ENCODE data around the gene PLD4.
"Not testable (repeated sequence)": the region's sequence is repeated elsewhere in the genome, so short reads cannot be mapped to it uniquely, and the experiment has no call there.

The PLD4 gene

GRCh38 chr14:104917993-104918392, 6.7 kb upstream of the PLD4 start:
- Histone ChIP-seq H3K79me1 (replicated peaks; ENCODE audit: low read length, poor library complexity, severe bottlenecking) (no peaks in the 10 kb centered on the region), H4K8ac (ENCODE audit: low read length) (no peak overlapping the region), H2AFZ (ENCODE audit: low read depth, low read length) (no peak overlapping the region), H3K9ac (ENCODE audit: low read length) (no peak overlapping the region), H3K4me1 (ENCODE audit: control insufficient read depth, insufficient read depth, low read depth, low read length) (no peaks in the 10 kb centered on the region), H3K23ac (ENCODE audit: low read length in 2 of 2) (no peak overlapping the region), H3K4me2 (ENCODE audit: low read length, poor library complexity, severe bottlenecking) (no peak overlapping the region), H2AK5ac (ENCODE audit: low read length, severe bottlenecking) (no peak overlapping the region), H2BK15ac (ENCODE audit: low read depth, poor library complexity, severe bottlenecking) (no peak overlapping the region), H2BK120ac (ENCODE audit: low read depth, low read length) (no peak overlapping the region), H2BK5ac (ENCODE audit: low read depth, low read length, poor library complexity, severe bottlenecking) (no peak overlapping the region), H3K14ac (ENCODE audit: low read length in 2 of 2) (no peak overlapping the region), H3K27ac (ENCODE audit: low read length, poor library complexity, severe bottlenecking) (no peak overlapping the region), H3K27me3 (ENCODE audit: control insufficient read depth in 1 of 2, insufficient read depth in 1 of 2, low read length in 2 of 2) (peaks cover 6 to 25% of the 10 kb centered on the region in 2 experiments), H3K4ac (ENCODE audit: low read depth in 1 of 2, low read length in 2 of 2) (no peak overlapping the region), H2BK12ac (ENCODE audit: low read length in 2 of 2) (no peak overlapping the region), H3K18ac (ENCODE audit: low read depth in 1 of 2, low read length in 2 of 2) (no peak overlapping the region), H3K4me3 (ENCODE audit: insufficient read depth in 1 of 2, low read depth in 1 of 2, low read length in 2 of 2) (no peak overlapping the region), H3K36me3 (ENCODE audit: control insufficient read depth in 1 of 2, insufficient read depth in 2 of 2, low read depth in 1 of 2, low read length in 2 of 2) (no peaks in the 10 kb centered on the region), H4K91ac (ENCODE audit: low read length) (no peak overlapping the region), H3K9me3 (ENCODE audit: control insufficient read depth, low read length) (no peaks in the 10 kb centered on the region)
- no peak for DNase-seq
- WGBS, result 66% methylated on average over 4 of the region's 4 CpGs

- H3K4me3 ChIP-seq (ENCODE audit: insufficient read depth in 1 of 2, low read depth in 1 of 2, low read length in 2 of 2); H4K91ac ChIP-seq (ENCODE audit: low read length); H3K79me1 ChIP-seq (replicated peaks; ENCODE audit: low read length, poor library complexity, severe bottlenecking); H3K4me1 ChIP-seq (ENCODE audit: control insufficient read depth, insufficient read depth, low read depth, low read length); H2AFZ ChIP-seq (ENCODE audit: low read depth, low read length); H2BK15ac ChIP-seq (ENCODE audit: low read depth, poor library complexity, severe bottlenecking); H2BK12ac ChIP-seq (ENCODE audit: low read length in 2 of 2); H3K9ac ChIP-seq (ENCODE audit: low read length); H3K4me2 ChIP-seq (ENCODE audit: low read length, poor library complexity, severe bottlenecking); H3K23ac ChIP-seq (ENCODE audit: low read length in 2 of 2); H4K8ac ChIP-seq (ENCODE audit: low read length); H3K36me3 ChIP-seq (ENCODE audit: control insufficient read depth in 1 of 2, insufficient read depth in 2 of 2, low read depth in 1 of 2, low read length in 2 of 2); H2BK120ac ChIP-seq (ENCODE audit: low read depth, low read length); H3K9me3 ChIP-seq (ENCODE audit: control insufficient read depth, low read length); H3K14ac ChIP-seq (ENCODE audit: low read length in 2 of 2); H3K4ac ChIP-seq (ENCODE audit: low read depth in 1 of 2, low read length in 2 of 2); H2AK5ac ChIP-seq (ENCODE audit: low read length, severe bottlenecking); DNase-seq; H3K27ac ChIP-seq (ENCODE audit: low read length, poor library complexity, severe bottlenecking); H2BK5ac ChIP-seq (ENCODE audit: low read depth, low read length, poor library complexity, severe bottlenecking); H3K18ac ChIP-seq (ENCODE audit: low read depth in 1 of 2, low read length in 2 of 2): not testable (repeated sequence)
- 83% methylated on average over 6 of the region's 12 CpGs for WGBS
- peaks cover 6 to 19% of the 10 kb centered on the region in 2 experiments for H3K27me3 ChIP-seq (ENCODE audit: control insufficient read depth in 1 of 2, insufficient read depth in 1 of 2, low read length in 2 of 2)
These were observed 5.3 kb upstream of the PLD4 start for GRCh38 chr14:104919152-104919992.

GRCh38 chr14:104919993-104920315, 4.7 kb upstream of the PLD4 start:
- no peak overlapping the region for H2AK5ac ChIP-seq (ENCODE audit: low read length, severe bottlenecking)
- no peak overlapping the region for H3K14ac ChIP-seq (ENCODE audit: low read length in 2 of 2)
- peaks cover 1% of the 10 kb centered on the region for H3K4me1 ChIP-seq (ENCODE audit: control insufficient read depth, insufficient read depth, low read depth, low read length)
- H2BK5ac ChIP-seq (ENCODE audit: low read depth, low read length, poor library complexity, severe bottlenecking), result no peak overlapping the region
- H3K27ac ChIP-seq (ENCODE audit: low read length, poor library complexity, severe bottlenecking), result no peak overlapping the region
- peaks cover 6% of the 10 kb centered on the region for H3K9me3 ChIP-seq (ENCODE audit: control insufficient read depth, low read length)
- no peak overlapping the region for H2AFZ ChIP-seq (ENCODE audit: low read depth, low read length)
- no peak overlapping the region for H3K4me3 ChIP-seq (ENCODE audit: insufficient read depth in 1 of 2, low read depth in 1 of 2, low read length in 2 of 2)
- no peaks in the 10 kb centered on the region for H3K36me3 ChIP-seq (ENCODE audit: control insufficient read depth in 1 of 2, insufficient read depth in 2 of 2, low read depth in 1 of 2, low read length in 2 of 2)
- WGBS, result 54% methylated on average over 3 of the region's 3 CpGs
- H2BK12ac ChIP-seq (ENCODE audit: low read length in 2 of 2), result no peak overlapping the region
- no peak for DNase-seq
- no peak overlapping the region for H4K91ac ChIP-seq (ENCODE audit: low read length)
- H3K4me2 ChIP-seq (ENCODE audit: low read length, poor library complexity, severe bottlenecking), result no peak overlapping the region
- no peak overlapping the region for H4K8ac ChIP-seq (ENCODE audit: low read length)
- no peak overlapping the region for H3K9ac ChIP-seq (ENCODE audit: low read length)
- no peak overlapping the region for H3K4ac ChIP-seq (ENCODE audit: low read depth in 1 of 2, low read length in 2 of 2)
- no peak overlapping the region for H3K18ac ChIP-seq (ENCODE audit: low read depth in 1 of 2, low read length in 2 of 2)
- H2BK120ac ChIP-seq (ENCODE audit: low read depth, low read length), result no peak overlapping the region
- no peak overlapping the region for H2BK15ac ChIP-seq (ENCODE audit: low read depth, poor library complexity, severe bottlenecking)
- H3K27me3 ChIP-seq (ENCODE audit: control insufficient read depth in 1 of 2, insufficient read depth in 1 of 2, low read length in 2 of 2), result peaks cover 6 to 15% of the 10 kb centered on the region in 2 experiments
- H3K79me1 ChIP-seq (replicated peaks; ENCODE audit: low read length, poor library complexity, severe bottlenecking), result no peaks in the 10 kb centered on the region
- no peak overlapping the region for H3K23ac ChIP-seq (ENCODE audit: low read length in 2 of 2)

- Histone ChIP-seq H3K4me1 (ENCODE audit: control insufficient read depth, insufficient read depth, low read depth, low read length) (peaks cover 25% of the 10 kb centered on the region), H3K4ac (ENCODE audit: low read depth in 1 of 2, low read length in 2 of 2) (no peak overlapping the region), H3K23ac (ENCODE audit: low read length in 2 of 2) (no peak overlapping the region), H2BK120ac (ENCODE audit: low read depth, low read length) (no peak overlapping the region), H4K91ac (ENCODE audit: low read length) (no peak overlapping the region), H3K79me1 (replicated peaks; ENCODE audit: low read length, poor library complexity, severe bottlenecking) (no peaks in the 10 kb centered on the region), H3K4me2 (ENCODE audit: low read length, poor library complexity, severe bottlenecking) (no peak overlapping the region), H3K27me3 (ENCODE audit: control insufficient read depth in 1 of 2, insufficient read depth in 1 of 2, low read length in 2 of 2) (peaks cover 0 to 13% of the 10 kb centered on the region in 2 experiments), H4K8ac (ENCODE audit: low read length) (no peak overlapping the region), H3K18ac (ENCODE audit: low read depth in 1 of 2, low read length in 2 of 2) (no peak overlapping the region), H2BK5ac (ENCODE audit: low read depth, low read length, poor library complexity, severe bottlenecking) (no peak overlapping the region), H3K9ac (ENCODE audit: low read length) (no peak overlapping the region), H3K4me3 (ENCODE audit: insufficient read depth in 1 of 2, low read depth in 1 of 2, low read length in 2 of 2) (no peak overlapping the region), H3K36me3 (ENCODE audit: control insufficient read depth in 1 of 2, insufficient read depth in 2 of 2, low read depth in 1 of 2, low read length in 2 of 2) (no peaks in the 10 kb centered on the region), H3K14ac (ENCODE audit: low read length in 2 of 2) (no peak overlapping the region), H2AFZ (ENCODE audit: low read depth, low read length) (no peak overlapping the region), H3K9me3 (ENCODE audit: control insufficient read depth, low read length) (peaks cover 6% of the 10 kb centered on the region), H3K27ac (ENCODE audit: low read length, poor library complexity, severe bottlenecking) (no peak overlapping the region), H2BK15ac (ENCODE audit: low read depth, poor library complexity, severe bottlenecking) (no peak overlapping the region), H2BK12ac (ENCODE audit: low read length in 2 of 2) (no peak overlapping the region), H2AK5ac (ENCODE audit: low read length, severe bottlenecking) (no peak overlapping the region)
- no peak for DNase-seq
- 73% methylated on average over 4 of the region's 4 CpGs for WGBS
These were observed 849 bp upstream of the PLD4 start for GRCh38 chr14:104923640-104924420.
